CD8-positive, alpha-beta memory T cell (primary cell): ENCODE data around the gene DAO. TPM values are rescaled to one million over a fixed set of nuclear protein-coding genes. Genes with fewer than 3 reads are reported as not detected.

Experiments
- CTCF ChIA-PET: fragments of 350-600 bp; sonication (Branson Sonifier 250); formaldehyde crosslinking; loops from one replicate; lab custom pipeline; 2021; ENCODE audit warnings: antibody characterized with exemption; lab: Charles Lee
- POLR2A ChIA-PET: fragments of 350-600 bp; sonication (Branson Sonifier 250); formaldehyde crosslinking; loops from one replicate; lab custom pipeline; 2021; ENCODE audit warnings: antibody characterized with exemption; lab: Charles Lee
- DNase-seq, 5 donors: peaks; one replicate each; pipeline versions ENCODE4 v3.0.0 to v3.0.0-alpha.2; 2020 to 2022; ENCODE audit warnings: mixed read lengths in 1 of 5
- H3K27ac ChIP-seq: one replicate; pipeline ENCODE4 v1.7.0; 2013; ENCODE audit warnings: low read depth, mild to moderate bottlenecking, low read length, moderate library complexity
- H3K27me3 ChIP-seq: 2 replicates; pipeline ENCODE4 v1.7.0; 2013; ENCODE audit warnings: low read length, mild to moderate bottlenecking; ENCODE audit not compliant: insufficient read depth, poor library complexity, severe bottlenecking
- H3K36me3 ChIP-seq: 2 replicates; pipeline ENCODE4 v1.7.0; 2013; ENCODE audit warnings: mild to moderate bottlenecking, low read length, moderate library complexity; ENCODE audit not compliant: insufficient read depth
- H3K4me1 ChIP-seq: 2 replicates; pipeline ENCODE4 v1.7.0; 2013; ENCODE audit warnings: mild to moderate bottlenecking, low read length, moderate library complexity; ENCODE audit not compliant: insufficient read depth
- H3K4me3 ChIP-seq: 2 replicates; pipeline ENCODE4 v1.7.0; 2013; ENCODE audit warnings: mild to moderate bottlenecking, low read length
- H3K9me3 ChIP-seq: 2 replicates; pipeline ENCODE4 v1.7.0; 2013; ENCODE audit warnings: mild to moderate bottlenecking, low read length
- H3K27ac Mint-ChIP-seq, 8 donors: one replicate each; pipeline ENCODE4 v1.8.0; 2020 to 2021; ENCODE audit warnings: mixed read lengths in 8 of 8, mild to moderate bottlenecking in 6 of 8, inconsistent platforms in 3 of 8, moderate library complexity in 3 of 8
- H3K27me3 Mint-ChIP-seq, 2 donors: one replicate each; pipeline ENCODE4 v1.8.0; 2020 to 2021; ENCODE audit warnings: mixed read lengths in 2 of 2, mild to moderate bottlenecking in 1 of 2, moderate library complexity in 1 of 2
- H3K36me3 Mint-ChIP-seq, 3 donors: one replicate each; pipeline ENCODE4 v1.8.0; 2020 to 2021; ENCODE audit warnings: mixed read lengths in 3 of 3, inconsistent platforms in 1 of 3, mild to moderate bottlenecking in 1 of 3
- H3K4me1 Mint-ChIP-seq, 3 donors: one replicate each; pipeline ENCODE4 v1.8.0; 2020 to 2021; ENCODE audit warnings: mixed read lengths in 3 of 3, inconsistent platforms in 1 of 3, mild to moderate bottlenecking in 1 of 3
- H3K4me3 Mint-ChIP-seq, 7 donors: one replicate each; pipeline ENCODE4 v1.8.0; 2020 to 2021; ENCODE audit warnings: mixed read lengths in 7 of 7, mild to moderate bottlenecking in 6 of 7, moderate library complexity in 4 of 7, inconsistent platforms in 2 of 7
- H3K9me3 Mint-ChIP-seq, 5 donors: one replicate each; pipeline ENCODE4 v1.8.0; 2020 to 2022; ENCODE audit warnings: mixed read lengths in 5 of 5, mild to moderate bottlenecking in 3 of 5, moderate library complexity in 2 of 5, inconsistent platforms in 1 of 5
- polyA plus RNA-seq: library from polyadenylated mRNA; unstranded; fragments of 300-500 nt; fragmentation: Illumina TruSeq; gene quantifications from one replicate; pipeline ENCODE4 v1.2.3, GENCODE V29; 2021
- total RNA-seq, 2 experiments: library from RNA; stranded (reverse); gene quantifications; one replicate each; pipeline ENCODE4 v1.2.3, GENCODE V29; 2021

Gene DAO
- total and polyA plus RNA-seq, 3 experiments from 2014 or later = not detected

DNA sequence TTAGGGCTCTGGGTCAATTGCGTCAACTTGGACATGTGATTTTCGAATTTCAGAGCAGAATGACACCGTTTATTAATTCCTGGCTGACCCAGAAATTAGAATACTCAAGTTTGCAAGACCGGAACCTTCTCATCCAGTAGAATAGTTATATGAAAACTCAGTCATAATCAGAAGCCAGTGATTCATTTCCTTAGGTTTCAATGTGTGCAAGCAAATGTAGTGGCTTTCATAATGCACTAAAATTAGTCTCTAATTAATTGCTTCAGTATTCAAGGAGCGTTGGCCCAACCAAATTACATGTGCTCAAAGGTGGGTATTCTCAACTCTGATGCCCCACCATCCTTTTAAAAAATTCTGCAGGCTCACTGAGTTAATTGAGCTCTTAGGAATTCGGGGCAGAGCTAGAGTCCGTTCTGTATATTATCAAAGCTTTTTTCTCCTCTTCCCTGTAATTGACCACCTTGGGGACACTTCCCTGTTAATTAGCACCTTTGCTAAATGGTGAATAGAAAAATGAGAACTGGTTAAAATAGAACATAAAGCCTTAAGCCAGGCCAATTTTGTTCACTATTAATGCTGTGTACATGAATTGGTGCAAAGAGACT, 55.4 kb downstream of the DAO start:
- peaks cover 0 to 6% (median 0%) of the 10 kb centered on the region in 3 donors for H3K4me1 Mint-ChIP-seq
- DNase-seq = no peak
- no peak overlapping the region for H3K27ac Mint-ChIP-seq
- Histone ChIP-seq H3K4me1 (no peaks in the 10 kb centered on the region), H3K9me3 (no peaks in the 10 kb centered on the region), H3K27ac (no peak overlapping the region), H3K27me3 (no peaks in the 10 kb centered on the region), H3K4me3 (no peak overlapping the region), H3K36me3 (no peaks in the 10 kb centered on the region)
- CTCF ChIA-PET = no interaction called here
- peaks cover 6 to 15% of the 10 kb centered on the region in 2 donors for H3K27me3 Mint-ChIP-seq
- H3K36me3 Mint-ChIP-seq = no peaks in the 10 kb centered on the region
- POLR2A ChIA-PET = no interaction called here
- no peaks in the 10 kb centered on the region for H3K9me3 Mint-ChIP-seq
- H3K4me3 Mint-ChIP-seq = no peak overlapping the region

DNA sequence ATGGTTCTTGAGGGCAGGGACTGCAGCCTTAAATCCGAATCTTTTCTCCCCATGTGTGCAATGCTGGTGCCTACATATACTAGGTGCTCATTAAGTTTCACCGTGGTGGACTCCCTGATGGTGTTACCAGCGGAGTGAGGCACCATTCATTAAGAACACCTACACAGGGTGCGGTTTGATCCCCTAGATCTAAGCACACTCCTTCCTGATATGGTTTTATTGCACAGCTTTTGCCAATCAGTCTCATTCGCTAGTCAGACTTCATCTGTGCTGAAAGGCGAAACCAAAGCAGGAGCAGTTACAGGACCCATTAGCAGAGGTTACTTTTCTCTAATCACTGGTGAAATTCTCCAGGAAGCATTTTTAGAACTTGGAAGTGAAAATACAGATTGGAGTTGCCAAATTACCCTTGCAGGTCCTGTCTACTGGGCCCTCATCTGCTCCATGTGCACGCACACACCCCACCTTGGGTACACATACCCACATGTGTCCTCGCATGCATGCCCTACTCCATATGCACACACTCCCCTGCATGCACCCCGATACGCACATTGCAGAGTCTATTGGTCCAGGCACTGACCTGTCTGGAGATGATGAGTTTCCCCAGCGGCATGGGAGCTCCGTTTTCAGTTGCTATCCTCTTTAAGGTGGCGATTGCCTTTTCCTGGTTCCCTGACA, 58.5 kb downstream of the DAO start:
- peaks cover 6 to 15% of the 10 kb centered on the region in 2 donors for H3K27me3 Mint-ChIP-seq
- no peak overlapping the region for H3K27ac Mint-ChIP-seq
- H3K9me3 Mint-ChIP-seq = no peaks in the 10 kb centered on the region
- DNase-seq = no peak
- peaks cover 0 to 6% (median 0%) of the 10 kb centered on the region in 3 donors for H3K4me1 Mint-ChIP-seq
- H3K27me3 ChIP-seq = no peaks in the 10 kb centered on the region
- H3K4me3 ChIP-seq = no peak overlapping the region
- ChIA-PET CTCF (no interaction called here), POLR2A (no interaction called here)
- H3K27ac ChIP-seq = no peak overlapping the region
- H3K4me1 ChIP-seq = no peaks in the 10 kb centered on the region
- no peaks in the 10 kb centered on the region for H3K36me3 ChIP-seq
- H3K9me3 ChIP-seq = no peaks in the 10 kb centered on the region
- H3K4me3 Mint-ChIP-seq = no peak overlapping the region
- H3K36me3 Mint-ChIP-seq = no peaks in the 10 kb centered on the region

DNA sequence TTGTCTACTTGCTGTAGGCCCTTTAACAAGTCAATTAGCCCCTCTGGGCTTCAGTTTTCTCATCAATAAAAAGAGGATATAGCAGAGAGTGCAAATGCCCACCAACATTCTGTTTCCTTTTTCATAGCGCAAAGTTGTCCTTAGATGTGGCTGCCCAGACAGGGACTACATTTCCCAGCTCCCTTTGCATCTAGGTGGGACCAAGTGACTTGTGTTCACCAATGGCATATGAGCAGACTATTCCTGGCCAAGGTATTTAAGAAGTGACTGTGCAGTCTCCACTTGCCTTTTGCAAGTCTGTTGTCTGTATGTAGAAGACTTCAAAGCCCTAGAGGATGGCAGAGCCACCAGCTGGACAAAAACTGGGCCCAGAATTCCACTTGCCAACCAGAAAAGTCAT, 59.7 kb downstream of the DAO start:
- H3K36me3 ChIP-seq = no peaks in the 10 kb centered on the region
- Mint-ChIP-seq H3K36me3 (no peaks in the 10 kb centered on the region), H3K9me3 (no peaks in the 10 kb centered on the region), H3K27me3 (peaks cover 6 to 15% of the 10 kb centered on the region in 2 donors), H3K4me3 (no peak overlapping the region), H3K27ac (no peak overlapping the region), H3K4me1 (peaks cover 0 to 6% (median 0%) of the 10 kb centered on the region in 3 donors)
- no peaks in the 10 kb centered on the region for H3K9me3 ChIP-seq
- no peak overlapping the region for H3K27ac ChIP-seq
- H3K27me3 ChIP-seq = no peaks in the 10 kb centered on the region
- no peak overlapping the region for H3K4me3 ChIP-seq
- peak in 1 of 5 donors; percentile 7 for DNase-seq
- ChIA-PET POLR2A (no interaction called here), CTCF (no interaction called here)
- H3K4me1 ChIP-seq = no peaks in the 10 kb centered on the region

DNA sequence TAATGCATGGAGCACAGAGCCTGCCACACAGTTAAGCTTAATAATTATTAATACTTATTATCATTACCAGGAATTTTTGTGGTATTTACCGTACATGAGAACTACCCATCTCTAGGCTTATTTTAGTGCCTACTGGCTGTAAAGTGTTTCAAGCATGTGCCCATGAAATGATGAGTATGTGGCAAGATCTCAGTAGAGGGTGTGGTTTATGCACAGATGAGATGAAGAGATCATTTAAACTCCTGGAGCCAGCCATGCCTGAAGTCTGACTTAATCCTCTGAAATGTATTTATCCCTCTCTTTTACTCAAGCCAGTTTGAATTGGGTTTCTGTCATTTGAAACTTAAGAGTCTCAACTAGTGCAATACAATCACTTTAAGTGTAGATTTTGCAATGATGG, 60.2 kb downstream of the DAO start:
- H3K36me3 ChIP-seq = no peaks in the 10 kb centered on the region
- Mint-ChIP-seq H3K9me3 (no peaks in the 10 kb centered on the region), H3K27me3 (peaks cover 5 to 15% of the 10 kb centered on the region in 2 donors), H3K36me3 (no peaks in the 10 kb centered on the region), H3K27ac (no peak overlapping the region), H3K4me3 (no peak overlapping the region), H3K4me1 (peaks cover 0 to 6% (median 0%) of the 10 kb centered on the region in 3 donors)
- H3K9me3 ChIP-seq = no peaks in the 10 kb centered on the region
- H3K4me1 ChIP-seq = no peaks in the 10 kb centered on the region
- H3K27ac ChIP-seq = no peak overlapping the region
- DNase-seq = no peak
- POLR2A ChIA-PET = no interaction called here
- no peak overlapping the region for H3K4me3 ChIP-seq
- CTCF ChIA-PET = no interaction called here
- H3K27me3 ChIP-seq = no peaks in the 10 kb centered on the region

DNA sequence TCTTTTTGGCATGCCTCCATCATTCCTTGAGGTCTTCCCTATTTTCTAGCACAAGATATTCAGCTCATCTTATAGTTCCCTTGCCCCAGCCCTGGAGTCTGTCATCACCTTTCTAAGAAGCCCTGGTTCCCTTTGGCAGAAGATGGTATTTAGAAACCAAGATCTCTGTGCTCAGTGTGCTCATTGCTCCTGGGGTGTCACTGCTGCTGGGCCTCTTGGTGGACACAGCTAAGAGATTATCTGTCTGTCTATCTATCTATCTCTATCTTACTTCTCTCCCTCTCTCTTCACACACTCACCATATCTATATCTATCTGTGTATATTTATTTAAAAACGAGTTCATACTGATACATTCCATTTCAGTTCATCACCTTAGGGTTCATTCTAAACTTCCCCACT, 67.2 kb downstream of the DAO start:
- CTCF ChIA-PET = interaction anchor here (1.3 kb wide), 1 partner anchor 282 kb away, joined by 3 read pairs; no protein-coding TSS in a partner anchor
- peaks cover 1 to 7% (median 3%) of the 10 kb centered on the region in 3 donors for H3K4me1 Mint-ChIP-seq

DNA sequence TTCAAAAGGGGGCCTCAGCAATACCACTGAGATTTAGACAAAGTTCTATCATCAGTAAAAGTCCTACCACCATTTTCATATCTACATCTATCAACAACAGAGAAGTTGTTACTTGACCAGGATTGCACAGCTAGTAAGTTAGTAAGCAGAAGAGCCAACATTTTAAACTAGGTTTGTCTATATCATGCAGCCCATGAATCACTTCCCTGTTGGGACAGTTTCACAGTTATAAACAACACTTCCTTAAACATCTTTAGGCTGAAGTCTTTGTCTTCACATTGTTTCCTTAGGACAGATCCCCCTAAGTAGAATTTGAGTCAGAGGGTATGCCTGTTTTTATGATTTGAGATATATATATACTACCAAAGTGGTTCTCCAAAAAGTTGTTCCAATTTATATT, 68.5 kb downstream of the DAO start:
- Histone ChIP-seq H3K36me3 (no peaks in the 10 kb centered on the region), H3K27me3 (no peaks in the 10 kb centered on the region), H3K9me3 (no peaks in the 10 kb centered on the region), H3K4me3 (no peak overlapping the region), H3K27ac (no peak overlapping the region), H3K4me1 (no peaks in the 10 kb centered on the region)
- Mint-ChIP-seq H3K4me3 (no peak overlapping the region), H3K27me3 (peaks cover 7 to 9% of the 10 kb centered on the region in 2 donors), H3K36me3 (no peaks in the 10 kb centered on the region), H3K4me1 (peaks cover 1 to 7% (median 3%) of the 10 kb centered on the region in 3 donors), H3K27ac (peak overlapping the region in 1 of 8 donors; percentile 61), H3K9me3 (no peaks in the 10 kb centered on the region)
- CTCF ChIA-PET = interaction anchor here (1.3 kb wide), 1 partner anchor 283 kb away, joined by 3 read pairs; no protein-coding TSS in a partner anchor
- DNase-seq = no peak
- POLR2A ChIA-PET = no interaction called here

More for the DNA sequence above, 67.2 kb downstream of the DAO start:
- H3K27ac ChIP-seq = no peak overlapping the region
- DNase-seq = no peak
- Mint-ChIP-seq H3K27me3 (peaks cover 7 to 9% of the 10 kb centered on the region in 2 donors), H3K4me3 (no peak overlapping the region), H3K36me3 (no peaks in the 10 kb centered on the region), H3K27ac (no peak overlapping the region), H3K9me3 (no peaks in the 10 kb centered on the region)
- POLR2A ChIA-PET = no interaction called here
- H3K4me3 ChIP-seq = no peak overlapping the region
- H3K9me3 ChIP-seq = no peaks in the 10 kb centered on the region
- H3K4me1 ChIP-seq = no peaks in the 10 kb centered on the region
- no peaks in the 10 kb centered on the region for H3K27me3 ChIP-seq
- no peaks in the 10 kb centered on the region for H3K36me3 ChIP-seq

DNA sequence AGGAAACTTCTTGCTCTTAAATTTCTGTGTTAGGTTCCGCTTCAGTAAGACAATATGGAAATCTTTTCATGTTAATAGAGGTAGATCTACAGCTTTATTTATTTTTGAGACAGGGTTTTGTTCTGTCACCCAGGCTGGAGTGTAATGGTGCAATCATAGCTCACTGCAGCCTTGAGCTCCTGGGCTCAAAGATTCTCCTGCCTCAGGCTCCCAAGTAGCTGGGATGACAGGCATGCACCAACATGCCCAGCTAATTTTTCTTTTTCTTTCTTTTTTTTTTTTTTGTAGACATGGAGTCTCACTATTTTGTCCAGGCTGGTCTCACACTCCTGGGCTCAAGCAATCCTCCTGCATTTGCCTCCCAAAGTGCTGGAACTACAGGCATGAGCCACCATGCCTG, 70.1 kb downstream of the DAO start:
- Mint-ChIP-seq H3K4me3 (no peak overlapping the region), H3K36me3 (no peaks in the 10 kb centered on the region), H3K27me3 (peaks cover 7 to 9% of the 10 kb centered on the region in 2 donors), H3K9me3 (no peaks in the 10 kb centered on the region), H3K27ac (no peak overlapping the region), H3K4me1 (peaks cover 1 to 7% (median 3%) of the 10 kb centered on the region in 3 donors)
- Histone ChIP-seq H3K9me3 (no peaks in the 10 kb centered on the region), H3K4me1 (no peaks in the 10 kb centered on the region), H3K36me3 (no peaks in the 10 kb centered on the region), H3K4me3 (no peak overlapping the region), H3K27me3 (no peaks in the 10 kb centered on the region), H3K27ac (no peak overlapping the region)
- no peak for DNase-seq
- ChIA-PET POLR2A (interaction anchor here (0.7 kb wide), 2 partner anchors 157 to 386 kb away, joined by 3 to 4 read pairs; no protein-coding TSS in a partner anchor), CTCF (interaction anchor here (1.0 to 1.9 kb wide), 9 partner anchors 15 to 285 kb away, joined by 3 to 9 read pairs (median 3); no protein-coding TSS in a partner anchor)
